CD4-positive, alpha-beta T cell treated with Interleukin-15 for 1 hour (primary cell): Measurements from ENCODE around the gene CMAS.
A peak's percentile ranks its signal among the peaks of the same experiment; 100 is the strongest.
"Not testable (repeated sequence)": the region's sequence is repeated elsewhere in the genome, so short reads cannot be mapped to it uniquely, and the experiment has no call there.

Experiments used
- DNase-seq: peaks from one replicate; pipeline ENCODE4 v3.0.0-alpha.2; 2020

The CMAS gene

GRCh38 chr12:22046090-22046967 is at the start of gene CMAS:
Gene CMAS (plus strand): TSS chr12:22046218. CDS start chr12:22046304, 86 bp downstream.
- DNase-seq = peak; percentile 74

- no peak for DNase-seq
These were observed 47.7 kb upstream of the CMAS start for GRCh38 chr12:21998295-21998694.

GRCh38 chr12:21998782-21999181 is 47.2 kb upstream of the CMAS start:
- no peak for DNase-seq

- DNase-seq = no peak
These were observed 43.6 kb upstream of the CMAS start for GRCh38 chr12:22002430-22002829.

- not testable (repeated sequence) for DNase-seq
These were observed 38.2 kb upstream of the CMAS start for GRCh38 chr12:22007794-22008193.

- no peak for DNase-seq
These were observed 37.8 kb upstream of the CMAS start for GRCh38 chr12:22008196-22008595.

GRCh38 chr12:22014041-22014782 is 31.8 kb upstream of the CMAS start:
- DNase-seq = no peak

GRCh38 chr12:22014783-22015144 is 31.3 kb upstream of the CMAS start:
- DNase-seq = no peak

GRCh38 chr12:22016982-22017381 is 29.0 kb upstream of the CMAS start:
- DNase-seq = no peak

GRCh38 chr12:22018860-22019259 is 27.2 kb upstream of the CMAS start:
- no peak for DNase-seq

GRCh38 chr12:22023489-22023888 is 22.5 kb upstream of the CMAS start:
- not testable (repeated sequence) for DNase-seq

- DNase-seq = no peak
These were observed 16.5 kb upstream of the CMAS start for GRCh38 chr12:22029491-22029890.

GRCh38 chr12:22029991-22030390 is 16.0 kb upstream of the CMAS start:
- no peak for DNase-seq

GRCh38 chr12:22032732-22033131 is 13.3 kb upstream of the CMAS start:
- no peak for DNase-seq

- DNase-seq = no peak
These were observed 11.1 kb upstream of the CMAS start for GRCh38 chr12:22034709-22035506.

- no peak for DNase-seq
These were observed 8.1 kb upstream of the CMAS start for GRCh38 chr12:22037947-22038346.

- no peak for DNase-seq
These were observed 7.3 kb upstream of the CMAS start for GRCh38 chr12:22038734-22039133.

GRCh38 chr12:22039361-22039760 is 6.7 kb upstream of the CMAS start:
- no peak for DNase-seq

GRCh38 chr12:22042976-22043669 is 2.9 kb upstream of the CMAS start:
- DNase-seq = peak; percentile 17

- DNase-seq = no peak
These were observed 2.1 kb upstream of the CMAS start for GRCh38 chr12:22043943-22044342.

GRCh38 chr12:22044391-22044790 is 1.6 kb upstream of the CMAS start:
- no peak for DNase-seq

- DNase-seq = no peak
These were observed 961 bp downstream of the CMAS start for GRCh38 chr12:22046968-22047390.

GRCh38 chr12:22047494-22047893 is 1.5 kb downstream of the CMAS start:
- no peak for DNase-seq
